ENCODE data around the gene RETREG2.

Gene RETREG2

DNA sequence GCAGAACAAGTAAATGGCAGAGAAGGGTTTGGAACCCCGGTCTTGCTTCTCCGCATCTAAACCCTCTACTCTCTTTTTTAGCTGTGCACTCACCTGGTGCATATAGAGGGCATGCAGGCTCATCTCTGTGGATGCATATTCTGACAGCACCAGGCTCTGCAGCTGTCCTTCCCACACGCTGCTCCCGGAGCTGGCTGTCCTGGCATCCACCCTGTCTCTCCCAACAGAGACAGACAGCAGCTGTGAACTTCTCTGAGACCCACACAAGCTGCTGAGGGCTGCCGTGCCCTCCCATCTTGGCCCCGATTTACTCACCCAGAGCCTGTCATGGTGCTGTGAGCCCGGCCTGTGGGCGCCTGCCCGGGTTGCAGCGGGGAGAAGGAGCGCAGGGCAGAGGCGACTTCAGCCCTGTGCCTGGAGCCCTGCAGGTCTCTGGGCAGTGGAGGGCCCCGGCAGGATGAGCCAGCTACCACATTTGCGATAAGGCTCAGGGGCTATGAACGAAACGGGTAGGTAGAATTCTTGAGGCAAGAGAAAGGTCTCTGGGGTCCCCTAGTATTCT is 44.0 kb downstream of the RETREG2 start:
- no peak for TF ChIP-seq TSHZ2 (CRISPR knock-in tag; IDR thresholded peaks at IDR 0.05)
- TF ChIP-seq TCF4 (CRISPR knock-in tag; IDR thresholded peaks at IDR 0.05; ENCODE audit: borderline replicate concordance): no peak
- TF ChIP-seq GLIS3 (CRISPR knock-in tag; IDR thresholded peaks at IDR 0.05): no peak
- no peak for TF ChIP-seq OSR1 (CRISPR knock-in tag; IDR thresholded peaks at IDR 0.05)
- no peak for TF ChIP-seq CSDC2 (CRISPR knock-in tag; IDR thresholded peaks at IDR 0.05)
- no peak for TF ChIP-seq BACH2 (CRISPR knock-in tag; IDR thresholded peaks at IDR 0.05; ENCODE audit: borderline replicate concordance)
- no peak for TF ChIP-seq CSRNP3 (CRISPR knock-in tag; IDR thresholded peaks at IDR 0.05)
- TF ChIP-seq CREB5 (CRISPR knock-in tag; IDR thresholded peaks at IDR 0.05; ENCODE audit: low read depth): no peak
- no peak for TF ChIP-seq ZFP30 (CRISPR knock-in tag; IDR thresholded peaks at IDR 0.05)
- ATAC-seq: no peak

DNA sequence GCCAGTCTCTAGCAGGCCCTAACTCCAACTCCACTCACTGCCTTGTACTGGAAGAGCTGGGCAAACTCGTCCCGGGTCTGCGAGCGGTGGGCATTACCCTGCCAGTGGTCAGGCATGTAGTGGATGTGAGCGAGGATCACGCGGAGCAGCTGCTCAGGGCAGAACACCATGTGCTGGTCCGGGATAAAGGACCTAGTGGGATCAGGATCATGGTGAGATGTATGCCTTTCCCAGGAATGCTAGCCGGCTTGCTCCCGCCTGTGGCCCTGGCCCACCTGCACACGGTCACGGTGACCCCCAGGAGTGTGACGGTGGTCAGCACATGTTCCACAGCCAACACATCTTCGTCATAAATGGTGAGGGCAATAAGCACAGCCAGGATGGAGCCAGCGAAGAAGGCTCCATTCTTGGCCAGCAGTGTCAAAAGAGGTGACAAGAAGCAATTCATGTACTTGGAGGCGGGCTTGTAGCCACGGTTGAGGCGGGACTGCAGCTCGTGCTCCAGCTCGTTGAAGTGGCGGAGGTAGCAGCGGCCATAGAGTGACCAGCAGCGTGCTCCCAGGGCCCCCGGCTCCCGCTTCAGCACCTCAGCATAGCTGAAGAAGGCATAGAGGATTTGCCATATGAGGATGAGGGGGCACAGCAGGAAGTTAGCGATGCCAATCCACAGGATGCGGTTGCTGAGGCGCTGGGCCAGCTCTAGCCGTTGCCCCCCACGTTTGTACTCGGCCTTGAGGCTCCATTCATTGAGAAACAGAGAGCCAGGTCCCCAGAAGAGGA is 45.9 kb downstream of the RETREG2 start:
- TF ChIP-seq ZNF70 (CRISPR knock-in tag; IDR thresholded peaks at IDR 0.05): no peak
- TF ChIP-seq TOX (CRISPR knock-in tag; IDR thresholded peaks at IDR 0.05; ENCODE audit: borderline replicate concordance): no peak
- no peak for TF ChIP-seq TCF4 (CRISPR knock-in tag; IDR thresholded peaks at IDR 0.05; ENCODE audit: borderline replicate concordance)
- TF ChIP-seq ZNF8 (CRISPR knock-in tag; IDR thresholded peaks at IDR 0.05): no peak
- TF ChIP-seq PPARA (CRISPR knock-in tag; IDR thresholded peaks at IDR 0.05; ENCODE audit: borderline replicate concordance): no peak
- no peak for ATAC-seq

DNA sequence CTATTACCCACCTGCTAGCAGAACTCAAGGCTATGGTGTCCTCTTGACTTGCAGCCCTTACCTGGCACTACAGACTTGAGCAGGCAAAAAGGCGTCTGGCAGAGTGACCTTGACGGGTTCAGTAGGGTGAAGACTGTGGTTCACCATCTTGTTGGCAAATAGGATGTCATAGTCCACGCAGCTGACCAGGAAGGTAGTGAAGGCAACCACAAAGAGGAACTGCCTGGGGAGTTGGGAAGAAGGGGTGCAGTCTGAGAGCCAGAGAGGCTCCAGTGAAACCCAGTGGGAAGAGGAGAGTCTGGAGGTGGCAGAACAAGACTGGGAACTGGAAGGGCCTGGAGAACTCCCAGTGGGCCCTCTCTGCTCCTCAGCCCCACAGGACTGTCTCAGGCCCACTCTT is 47.3 kb downstream of the RETREG2 start:
- no peak for TF ChIP-seq ZC3H10 (CRISPR knock-in tag; IDR thresholded peaks at IDR 0.05)
- TF ChIP-seq, protein P1, sequence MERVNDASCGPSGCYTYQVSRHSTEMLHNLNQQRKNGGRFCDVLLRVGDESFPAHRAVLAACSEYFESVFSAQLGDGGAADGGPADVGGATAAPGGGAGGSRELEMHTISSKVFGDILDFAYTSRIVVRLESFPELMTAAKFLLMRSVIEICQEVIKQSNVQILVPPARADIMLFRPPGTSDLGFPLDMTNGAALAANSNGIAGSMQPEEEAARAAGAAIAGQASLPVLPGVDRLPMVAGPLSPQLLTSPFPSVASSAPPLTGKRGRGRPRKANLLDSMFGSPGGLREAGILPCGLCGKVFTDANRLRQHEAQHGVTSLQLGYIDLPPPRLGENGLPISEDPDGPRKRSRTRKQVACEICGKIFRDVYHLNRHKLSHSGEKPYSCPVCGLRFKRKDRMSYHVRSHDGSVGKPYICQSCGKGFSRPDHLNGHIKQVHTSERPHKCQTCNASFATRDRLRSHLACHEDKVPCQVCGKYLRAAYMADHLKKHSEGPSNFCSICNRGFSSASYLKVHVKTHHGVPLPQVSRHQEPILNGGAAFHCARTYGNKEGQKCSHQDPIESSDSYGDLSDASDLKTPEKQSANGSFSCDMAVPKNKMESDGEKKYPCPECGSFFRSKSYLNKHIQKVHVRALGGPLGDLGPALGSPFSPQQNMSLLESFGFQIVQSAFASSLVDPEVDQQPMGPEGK (CRISPR knock-in tag; IDR thresholded peaks at IDR 0.05; ENCODE audit: borderline replicate concordance): no peak
- no peak for ATAC-seq

- no peak for ATAC-seq
- TF ChIP-seq ARNTL (CRISPR knock-in tag; IDR thresholded peaks at IDR 0.05; ENCODE audit: borderline replicate concordance, low read depth): no peak
- TF ChIP-seq CSDC2 (CRISPR knock-in tag; IDR thresholded peaks at IDR 0.05): no peak
- TF ChIP-seq RARB (CRISPR knock-in tag; IDR thresholded peaks at IDR 0.05): no peak
- TF ChIP-seq ZNF70 (CRISPR knock-in tag; IDR thresholded peaks at IDR 0.05): no peak
- no peak for TF ChIP-seq ZC3H10 (CRISPR knock-in tag; IDR thresholded peaks at IDR 0.05)
- TF ChIP-seq TSHZ2 (CRISPR knock-in tag; IDR thresholded peaks at IDR 0.05): no peak
- TF ChIP-seq ESRRG (CRISPR knock-in tag; IDR thresholded peaks at IDR 0.05): no peak
- TF ChIP-seq, protein P1 (CRISPR knock-in tag; IDR thresholded peaks at IDR 0.05; ENCODE audit: borderline replicate concordance): no peak
These were observed 50.2 kb downstream of the RETREG2 start for GRCh38 chr2:219228041-219228910.

All from SK-N-SH treated with all-trans-retinoic acid at 6 μM for 48 hours (cell line).